ENCODE data around the gene NANOS2. TPM values are rescaled to one million over a fixed set of nuclear protein-coding genes. Genes with fewer than 3 reads are reported as not detected.

NANOS2 gene
- polyA plus RNA-seq, 3 donors, result not detected

DNA sequence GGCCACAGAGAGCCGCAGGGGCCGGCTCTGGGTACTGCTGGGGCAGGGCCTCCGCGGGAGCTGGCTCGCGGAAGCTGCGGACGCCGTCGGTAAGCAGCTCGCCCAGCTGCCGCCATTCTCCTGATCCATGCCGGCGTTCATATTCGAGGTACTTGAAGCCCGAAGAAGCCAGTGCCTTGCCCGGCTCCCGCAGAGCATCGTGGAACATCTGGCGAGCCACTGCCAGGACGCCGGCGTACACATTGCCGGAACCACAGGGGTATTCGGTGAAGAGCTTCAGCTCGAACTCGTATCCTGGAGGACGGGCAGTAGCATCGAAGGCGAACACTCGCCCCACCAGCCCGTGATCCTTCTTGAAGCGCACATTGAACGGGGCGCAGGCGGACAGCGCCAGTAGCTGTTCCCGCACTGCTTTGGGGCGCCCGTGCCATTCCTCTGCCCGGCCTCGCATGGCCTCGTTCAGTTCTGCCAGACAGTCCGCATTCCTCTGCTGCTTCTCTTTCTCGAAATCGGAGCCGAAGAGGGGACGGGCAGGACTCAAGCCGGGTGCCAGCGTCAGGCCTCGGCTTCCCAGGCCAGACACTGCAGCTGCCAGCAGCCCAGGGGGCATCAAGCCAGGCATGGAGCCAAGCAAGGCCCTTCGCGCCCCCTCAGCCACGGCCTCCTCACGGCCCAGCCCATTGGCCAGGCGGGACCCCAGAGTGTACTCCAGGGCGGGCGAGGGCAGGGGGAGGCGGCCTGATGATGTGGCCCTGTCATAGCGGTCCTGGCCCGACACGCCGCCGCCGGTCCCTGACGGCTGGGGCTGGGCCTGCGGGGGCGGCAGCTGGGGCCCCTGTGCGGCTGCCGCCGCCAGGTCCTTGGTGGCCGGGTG is 29.7 kb downstream of the NANOS2 start:
- Histone ChIP-seq H4K20me1 (ENCODE audit: insufficient read depth, low read length) (peaks cover 29% of the 10 kb centered on the region), H3K79me2 (ENCODE audit: insufficient read depth, low read length) (peaks cover 13% of the 10 kb centered on the region), H3K4me1 (ENCODE audit: control insufficient read depth in 1 of 2, insufficient read depth in 2 of 2, low read length in 2 of 2) (peaks cover 30 to 42% of the 10 kb centered on the region in 2 donors), H3K27me3 (ENCODE audit: control insufficient read depth in 2 of 2, insufficient read depth in 2 of 2, low read length in 2 of 2) (peaks cover 0 to 16% of the 10 kb centered on the region in 2 donors), H3K9me3 (replicated peaks in 1 of 2; ENCODE audit: control insufficient read depth in 1 of 2, insufficient read depth in 1 of 2, low read length in 2 of 2) (no peaks in the 10 kb centered on the region), H3K27ac (ENCODE audit: low read depth in 1 of 2, low read length in 2 of 2) (peak overlapping the region in 1 of 2 donors; percentile 68), H3K4me3 (replicated peaks in 1 of 3; ENCODE audit: low read depth in 2 of 3, low read length in 3 of 3) (peak overlapping the region; percentile 63 to 89 (median 83)), H3K36me3 (replicated peaks in 1 of 2; ENCODE audit: control insufficient read depth in 1 of 2, insufficient read depth in 2 of 2, low read length in 2 of 2) (peaks cover under 1 to 2% of the 10 kb centered on the region in 2 donors), H2AFZ (ENCODE audit: insufficient read depth, low read depth, low read length, poor library complexity, severe bottlenecking) (peak overlapping the region; percentile 99), H3K9ac (ENCODE audit: insufficient read depth, low read length, poor library complexity, severe bottlenecking) (peak overlapping the region; percentile 78), H3K4me2 (replicated peaks; ENCODE audit: extremely low read depth, low read length, poor library complexity, severe bottlenecking) (peak overlapping the region; percentile 100)
- intact Hi-C loops (cut with micrococcal nuclease), result loop anchor here (5.0 kb wide), 2 partner anchors 68 to 153 kb away; partner anchors contain the start of genes RSPH6A (in 2 of the 2), FBXO46 (in 1 of the 2) and MEIOSIN (in 1 of the 2)
- DNase-seq, result no peak
- peaks cover 6 to 11% (median 9%) of the 10 kb centered on the region in 3 donors for H3K27me3 Mint-ChIP-seq (ENCODE audit: low read depth in 3 of 3)
- peak overlapping the region in 1 of 7 donors; percentile 57 for H3K27ac Mint-ChIP-seq
- 74% methylated on average over 72 of the region's 72 CpGs for WGBS (ENCODE audit: insufficient coverage)
- H3K36me3 Mint-ChIP-seq, result peaks cover 0 to 3% of the 10 kb centered on the region in 2 donors
- peak overlapping the region; percentile 46 to 51 for H3K4me3 Mint-ChIP-seq
- TF ChIP-seq, protein P1, sequence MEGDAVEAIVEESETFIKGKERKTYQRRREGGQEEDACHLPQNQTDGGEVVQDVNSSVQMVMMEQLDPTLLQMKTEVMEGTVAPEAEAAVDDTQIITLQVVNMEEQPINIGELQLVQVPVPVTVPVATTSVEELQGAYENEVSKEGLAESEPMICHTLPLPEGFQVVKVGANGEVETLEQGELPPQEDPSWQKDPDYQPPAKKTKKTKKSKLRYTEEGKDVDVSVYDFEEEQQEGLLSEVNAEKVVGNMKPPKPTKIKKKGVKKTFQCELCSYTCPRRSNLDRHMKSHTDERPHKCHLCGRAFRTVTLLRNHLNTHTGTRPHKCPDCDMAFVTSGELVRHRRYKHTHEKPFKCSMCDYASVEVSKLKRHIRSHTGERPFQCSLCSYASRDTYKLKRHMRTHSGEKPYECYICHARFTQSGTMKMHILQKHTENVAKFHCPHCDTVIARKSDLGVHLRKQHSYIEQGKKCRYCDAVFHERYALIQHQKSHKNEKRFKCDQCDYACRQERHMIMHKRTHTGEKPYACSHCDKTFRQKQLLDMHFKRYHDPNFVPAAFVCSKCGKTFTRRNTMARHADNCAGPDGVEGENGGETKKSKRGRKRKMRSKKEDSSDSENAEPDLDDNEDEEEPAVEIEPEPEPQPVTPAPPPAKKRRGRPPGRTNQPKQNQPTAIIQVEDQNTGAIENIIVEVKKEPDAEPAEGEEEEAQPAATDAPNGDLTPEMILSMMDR (IDR thresholded peaks at IDR 0.05), result no peak
- peaks cover 19% of the 10 kb centered on the region for H3K4me1 Mint-ChIP-seq
- H3K9me3 Mint-ChIP-seq, result peaks cover 0 to 3% (median 0%) of the 10 kb centered on the region in 7 donors

DNA sequence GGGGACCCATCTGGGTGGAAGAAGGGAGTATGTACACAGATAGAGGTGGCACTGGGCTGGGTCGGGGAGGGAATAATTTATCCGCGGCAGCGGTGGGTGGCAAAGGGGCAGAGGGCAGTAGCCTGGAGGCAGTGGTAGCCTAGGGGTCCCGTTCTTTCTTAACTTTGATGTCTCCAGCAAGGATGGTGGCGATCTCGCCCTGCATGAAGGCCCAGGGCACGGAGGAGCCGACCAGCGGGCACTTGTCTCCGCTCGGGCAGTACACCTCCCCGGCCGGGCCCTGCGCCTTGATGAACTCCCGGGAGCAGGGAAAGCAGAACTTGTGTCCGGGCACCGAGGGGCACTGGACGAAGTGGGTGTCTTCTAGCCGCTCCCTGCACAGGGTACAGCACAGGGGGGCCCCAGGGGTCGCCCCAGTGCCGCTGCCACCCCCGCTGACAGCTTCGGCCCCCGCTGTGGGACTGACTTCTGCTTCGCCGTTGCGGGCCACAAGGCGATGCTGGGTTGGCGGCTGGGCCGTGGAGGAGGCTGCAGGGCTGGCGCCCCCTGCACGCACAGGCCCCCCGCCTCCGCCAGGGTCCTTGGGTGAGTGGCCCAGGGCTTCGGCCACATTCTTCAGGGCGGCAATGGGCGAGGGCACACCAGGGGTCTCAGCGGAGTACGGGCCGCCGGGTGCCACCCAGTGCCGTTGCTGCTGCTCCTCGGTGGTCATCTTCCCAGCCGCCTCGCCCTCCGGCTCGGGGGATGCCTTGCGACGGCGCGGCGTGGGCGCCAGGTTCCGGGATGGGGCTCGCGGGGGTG is 30.5 kb downstream of the NANOS2 start:
- Mint-ChIP-seq H3K36me3 (no peaks in the 10 kb centered on the region), H3K4me1 (peaks cover 19% of the 10 kb centered on the region), H3K27me3 (ENCODE audit: low read depth in 3 of 3) (peaks cover 10 to 18% (median 14%) of the 10 kb centered on the region in 3 donors), H3K9me3 (peaks cover 0 to 3% (median 0%) of the 10 kb centered on the region in 7 donors), H3K4me3 (no peak overlapping the region), H3K27ac (peak overlapping the region in 2 of 7 donors; percentile 53 to 68)
- Histone ChIP-seq H3K79me2 (ENCODE audit: insufficient read depth, low read length) (peaks cover 13% of the 10 kb centered on the region), H2AFZ (ENCODE audit: insufficient read depth, low read depth, low read length, poor library complexity, severe bottlenecking) (no peak overlapping the region), H3K27ac (ENCODE audit: low read depth in 1 of 2, low read length in 2 of 2) (no peak overlapping the region), H3K4me3 (replicated peaks in 1 of 3; ENCODE audit: low read depth in 2 of 3, low read length in 3 of 3) (no peak overlapping the region), H3K27me3 (ENCODE audit: control insufficient read depth in 2 of 2, insufficient read depth in 2 of 2, low read length in 2 of 2) (peaks cover 0 to 23% of the 10 kb centered on the region in 2 donors), H3K4me1 (ENCODE audit: control insufficient read depth in 1 of 2, insufficient read depth in 2 of 2, low read length in 2 of 2) (peaks cover 30 to 42% of the 10 kb centered on the region in 2 donors), H3K36me3 (replicated peaks in 1 of 2; ENCODE audit: control insufficient read depth in 1 of 2, insufficient read depth in 2 of 2, low read length in 2 of 2) (no peaks in the 10 kb centered on the region), H3K9me3 (replicated peaks in 1 of 2; ENCODE audit: control insufficient read depth in 1 of 2, insufficient read depth in 1 of 2, low read length in 2 of 2) (no peaks in the 10 kb centered on the region), H3K9ac (ENCODE audit: insufficient read depth, low read length, poor library complexity, severe bottlenecking) (no peak overlapping the region), H3K4me2 (replicated peaks; ENCODE audit: extremely low read depth, low read length, poor library complexity, severe bottlenecking) (no peak overlapping the region), H4K20me1 (ENCODE audit: insufficient read depth, low read length) (peaks cover 29% of the 10 kb centered on the region)
- TF ChIP-seq, protein P1 (IDR thresholded peaks at IDR 0.05), result no peak
- WGBS (ENCODE audit: insufficient coverage), result 94% methylated on average over 55 of the region's 57 CpGs
- intact Hi-C loops (cut with micrococcal nuclease), result loop anchor here (5.0 kb wide), 1 partner anchor 67 kb away; the partner anchor contains the start of gene RSPH6A (in 2 of the 2)
- no peak for DNase-seq
